Chondrocyte (in vitro differentiated cells): ENCODE measurements around the gene ARHGEF6. TPM values are rescaled to one million over a fixed set of nuclear protein-coding genes. Genes with fewer than 3 reads are reported as not detected.

ENCODE experiments used
- DNase-seq: peaks from one replicate; pipeline ENCODE4 v3.0.0; 2021; ENCODE audit warnings: mixed read lengths, low spot score
- H3K27ac Mint-ChIP-seq: one replicate; pipeline ENCODE4 v1.8.0; 2021; ENCODE audit warnings: mild to moderate bottlenecking, moderate library complexity, mixed read lengths; ENCODE audit not compliant: unreplicated experiment
- H3K27me3 Mint-ChIP-seq: 2 replicates; pipeline ENCODE4 v1.8.0; 2021; ENCODE audit warnings: low read depth, mixed read lengths
- H3K36me3 Mint-ChIP-seq: 2 replicates; pipeline ENCODE4 v1.8.0; 2021; ENCODE audit warnings: low read depth, mixed read lengths
- H3K4me1 Mint-ChIP-seq: 2 replicates; pipeline ENCODE4 v1.8.0; 2021; ENCODE audit warnings: low read depth, mild to moderate bottlenecking, mixed read lengths
- H3K4me3 Mint-ChIP-seq: one replicate; pipeline ENCODE4 v1.8.0; 2021; ENCODE audit warnings: mild to moderate bottlenecking, moderate library complexity, mixed read lengths; ENCODE audit not compliant: unreplicated experiment
- H3K9me3 Mint-ChIP-seq: 2 replicates; pipeline ENCODE4 v1.8.0; 2021; ENCODE audit warnings: low read depth, mixed read lengths
- total RNA-seq: library from RNA; stranded (reverse); gene quantifications from 3 replicates; pipeline ENCODE4 v1.2.1, GENCODE V29; 2021
- TF ChIP-seq, protein P1 (sequence below): fragments of 200-600 bp; sonication (generic); IDR thresholded peaks from 2 replicates; pipeline ENCODE4 v1.5.0; 2021; ENCODE audit warnings: antibody characterized with exemption, mild to moderate bottlenecking, moderate library complexity

The ARHGEF6 gene
- total RNA-seq, 1 donor from 2014 or later = 12.2 TPM

DNA sequence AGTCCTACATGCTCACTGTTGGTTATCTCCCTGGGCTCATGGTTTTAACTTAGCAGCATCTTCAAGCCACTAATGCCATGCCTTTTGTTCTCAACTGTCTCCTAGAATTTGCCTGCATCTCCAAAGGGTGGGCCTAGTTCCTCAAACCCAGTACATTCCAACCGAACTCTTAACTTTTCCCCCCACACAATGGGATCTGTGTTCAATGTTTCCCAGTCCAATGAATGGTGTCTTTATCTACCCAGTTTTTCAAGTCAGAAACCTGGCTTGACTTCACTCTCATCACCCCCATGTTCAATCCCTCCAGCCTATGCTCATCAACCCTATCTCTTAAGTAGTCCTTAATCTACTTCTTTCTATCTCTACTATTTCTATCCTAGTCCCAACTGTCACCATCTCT, 119.8 kb downstream of the ARHGEF6 start:
- H3K27me3 Mint-ChIP-seq = no peaks in the 10 kb centered on the region
- H3K9me3 Mint-ChIP-seq = peaks cover 19% of the 10 kb centered on the region

DNA sequence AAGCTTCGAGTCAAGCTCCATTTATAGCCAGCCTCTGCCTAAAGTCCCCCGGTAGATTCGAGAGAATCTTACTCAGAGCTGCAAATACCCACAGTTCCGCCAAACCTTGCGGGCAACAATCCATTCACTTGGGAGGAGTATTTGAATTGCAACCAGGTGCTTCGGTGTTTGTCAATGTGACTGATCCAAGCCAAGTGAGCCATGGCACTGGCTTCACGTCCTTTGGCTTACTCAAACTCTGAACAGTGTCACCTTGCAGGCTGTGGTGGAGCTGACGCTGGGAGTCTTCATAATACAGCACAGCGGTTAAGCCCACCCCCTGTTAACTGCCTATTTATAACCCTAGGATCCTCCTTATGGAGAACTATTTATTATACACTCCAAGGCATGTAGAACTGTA, 121.6 kb downstream of the ARHGEF6 start:
- no peak for DNase-seq
- H3K4me3 Mint-ChIP-seq = no peak overlapping the region
- H3K27ac Mint-ChIP-seq = no peak overlapping the region
- peaks cover 3% of the 10 kb centered on the region for H3K36me3 Mint-ChIP-seq
- TF ChIP-seq, protein P1, sequence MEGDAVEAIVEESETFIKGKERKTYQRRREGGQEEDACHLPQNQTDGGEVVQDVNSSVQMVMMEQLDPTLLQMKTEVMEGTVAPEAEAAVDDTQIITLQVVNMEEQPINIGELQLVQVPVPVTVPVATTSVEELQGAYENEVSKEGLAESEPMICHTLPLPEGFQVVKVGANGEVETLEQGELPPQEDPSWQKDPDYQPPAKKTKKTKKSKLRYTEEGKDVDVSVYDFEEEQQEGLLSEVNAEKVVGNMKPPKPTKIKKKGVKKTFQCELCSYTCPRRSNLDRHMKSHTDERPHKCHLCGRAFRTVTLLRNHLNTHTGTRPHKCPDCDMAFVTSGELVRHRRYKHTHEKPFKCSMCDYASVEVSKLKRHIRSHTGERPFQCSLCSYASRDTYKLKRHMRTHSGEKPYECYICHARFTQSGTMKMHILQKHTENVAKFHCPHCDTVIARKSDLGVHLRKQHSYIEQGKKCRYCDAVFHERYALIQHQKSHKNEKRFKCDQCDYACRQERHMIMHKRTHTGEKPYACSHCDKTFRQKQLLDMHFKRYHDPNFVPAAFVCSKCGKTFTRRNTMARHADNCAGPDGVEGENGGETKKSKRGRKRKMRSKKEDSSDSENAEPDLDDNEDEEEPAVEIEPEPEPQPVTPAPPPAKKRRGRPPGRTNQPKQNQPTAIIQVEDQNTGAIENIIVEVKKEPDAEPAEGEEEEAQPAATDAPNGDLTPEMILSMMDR = no peak
- no peaks in the 10 kb centered on the region for H3K4me1 Mint-ChIP-seq
- peaks cover 16% of the 10 kb centered on the region for H3K9me3 Mint-ChIP-seq
- H3K27me3 Mint-ChIP-seq = no peaks in the 10 kb centered on the region

More for the DNA sequence above, 119.8 kb downstream of the ARHGEF6 start:
- Mint-ChIP-seq H3K4me1 (no peaks in the 10 kb centered on the region), H3K4me3 (no peak overlapping the region), H3K27ac (no peak overlapping the region), H3K36me3 (peaks cover 10% of the 10 kb centered on the region)
- TF ChIP-seq, protein P1 = no peak
- DNase-seq = no peak

DNA sequence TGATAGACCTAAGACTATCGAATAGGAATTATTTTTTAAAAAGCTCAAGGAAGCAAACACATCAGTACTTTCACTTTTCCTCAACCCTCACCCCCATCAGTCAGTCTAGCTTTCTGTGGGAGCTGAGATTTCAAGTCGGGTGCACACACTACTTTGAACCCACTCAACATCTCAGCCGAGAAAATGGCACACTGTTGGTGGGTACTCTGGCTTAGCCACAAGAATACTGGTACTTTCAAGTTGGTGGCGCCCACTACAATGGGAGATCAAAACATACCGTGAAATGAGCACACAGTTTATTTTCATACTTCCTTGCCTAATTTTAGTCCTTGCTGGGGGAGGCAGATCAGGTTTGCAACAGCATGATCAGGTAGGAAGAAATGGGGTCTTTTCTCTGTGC, 122.6 kb downstream of the ARHGEF6 start:
- peaks cover 11% of the 10 kb centered on the region for H3K9me3 Mint-ChIP-seq
- no peaks in the 10 kb centered on the region for H3K4me1 Mint-ChIP-seq
- TF ChIP-seq, protein P1 = no peak
- H3K4me3 Mint-ChIP-seq = no peak overlapping the region
- no peak overlapping the region for H3K27ac Mint-ChIP-seq
- H3K27me3 Mint-ChIP-seq = no peaks in the 10 kb centered on the region
- no peak for DNase-seq
- H3K36me3 Mint-ChIP-seq = no peaks in the 10 kb centered on the region

DNA sequence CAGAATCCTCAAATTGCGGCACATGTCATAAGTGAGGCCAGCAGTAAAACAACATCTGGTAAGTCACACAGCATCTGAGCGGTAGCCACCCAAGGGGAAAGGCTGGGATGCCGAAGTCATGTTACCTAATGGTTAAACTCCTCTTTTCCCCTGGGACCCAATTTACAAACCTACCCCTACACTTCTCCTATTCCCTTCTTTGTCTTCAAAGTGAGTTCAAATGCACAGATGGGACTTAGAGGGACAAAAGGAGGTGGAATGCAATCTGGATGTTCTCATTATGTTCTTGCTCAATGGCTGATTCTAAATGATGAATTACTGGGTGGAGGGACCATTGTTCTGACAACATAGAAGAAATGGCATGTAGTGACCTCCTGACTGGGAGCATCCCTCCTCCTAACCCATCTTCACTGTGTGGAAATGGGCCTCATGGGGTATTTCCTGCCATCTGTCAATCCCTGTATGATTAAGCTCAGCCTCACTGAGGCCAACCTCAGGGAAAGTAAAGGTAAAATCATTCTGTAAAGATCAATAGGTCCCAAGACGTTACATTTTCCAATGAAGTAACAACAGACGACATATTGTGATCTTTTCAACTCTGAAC, 124.3 kb downstream of the ARHGEF6 start:
- Mint-ChIP-seq H3K27me3 (no peaks in the 10 kb centered on the region), H3K4me1 (no peaks in the 10 kb centered on the region), H3K9me3 (peaks cover 17% of the 10 kb centered on the region), H3K27ac (no peak overlapping the region), H3K36me3 (no peaks in the 10 kb centered on the region), H3K4me3 (no peak overlapping the region)
- TF ChIP-seq, protein P1 = no peak
- DNase-seq = no peak

DNA sequence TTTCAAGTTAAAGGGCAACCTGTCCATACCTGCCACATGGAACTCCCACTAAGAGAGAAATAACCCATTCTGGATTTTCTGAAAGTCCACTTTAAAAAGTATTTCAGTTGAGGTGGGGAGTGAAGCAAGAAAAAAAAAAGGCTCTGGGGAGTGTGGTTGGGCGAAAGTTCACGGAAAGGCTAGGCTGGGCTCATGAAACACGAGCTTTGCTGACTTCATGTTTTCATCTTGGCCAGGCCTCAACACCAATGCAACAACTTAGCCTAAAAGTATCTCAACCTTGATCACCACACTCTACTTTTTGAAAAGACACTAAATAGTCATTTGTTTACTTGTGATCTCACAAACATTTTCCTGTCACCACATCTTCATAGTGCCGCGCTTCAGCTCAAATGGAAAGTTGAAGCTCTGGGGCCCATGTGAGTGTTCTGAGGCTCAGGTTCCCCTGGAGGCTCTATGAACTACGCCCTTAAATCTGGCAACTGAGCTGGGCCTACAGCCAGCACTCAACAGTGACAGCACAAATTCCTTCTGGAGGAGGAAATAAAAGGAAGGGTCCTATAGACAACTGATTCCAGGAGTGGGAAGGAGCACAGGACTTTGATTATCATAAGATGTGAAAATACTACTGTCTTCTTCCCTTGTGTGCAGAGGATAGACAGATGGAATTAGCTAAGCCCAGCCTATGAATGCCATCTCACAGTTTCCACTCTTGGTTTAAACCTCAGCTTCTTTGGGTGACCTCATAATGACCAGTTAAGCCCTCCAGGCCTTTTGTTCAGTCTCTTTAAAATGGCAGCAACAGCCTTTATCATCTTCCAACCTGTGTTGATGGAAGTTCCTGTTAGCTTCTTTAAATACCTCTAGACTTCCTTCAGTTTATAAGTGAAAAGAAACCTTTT, 127.7 kb downstream of the ARHGEF6 start:
- no peak for DNase-seq
- Mint-ChIP-seq H3K27me3 (no peaks in the 10 kb centered on the region), H3K36me3 (no peaks in the 10 kb centered on the region), H3K9me3 (peaks cover 17% of the 10 kb centered on the region), H3K4me1 (no peaks in the 10 kb centered on the region), H3K27ac (no peak overlapping the region), H3K4me3 (no peak overlapping the region)
- TF ChIP-seq, protein P1 = no peak
